ENCODE measurements around the gene ST7. TPM values are rescaled to one million over a fixed set of nuclear protein-coding genes. Genes with fewer than 3 reads are reported as not detected.

The ST7 gene
- total RNA-seq, 2 donors from 2014 or later: 7.6 to 9.8 TPM

GRCh38 chr7:117264716-117265115, 311.4 kb downstream of the ST7 start:
- Mint-ChIP-seq H3K4me3 (no peak overlapping the region), H3K27ac (no peak overlapping the region), H3K9me3 (no peaks in the 10 kb centered on the region), H3K4me1 (ENCODE audit: low read depth in 2 of 2) (no peaks in the 10 kb centered on the region), H3K36me3 (no peaks in the 10 kb centered on the region), H3K27me3 (peaks cover 3 to 20% of the 10 kb centered on the region in 2 donors)
- DNase-seq (ENCODE audit: low spot score): no peak
- ATAC-seq: no peak

GRCh38 chr7:117269417-117269816, 316.1 kb downstream of the ST7 start:
- Mint-ChIP-seq H3K27me3 (peaks cover 6 to 21% of the 10 kb centered on the region in 2 donors), H3K4me3 (no peak overlapping the region), H3K9me3 (no peaks in the 10 kb centered on the region), H3K27ac (no peak overlapping the region), H3K4me1 (ENCODE audit: low read depth in 2 of 2) (no peaks in the 10 kb centered on the region), H3K36me3 (no peaks in the 10 kb centered on the region)
- DNase-seq (ENCODE audit: low spot score) (no peak), ATAC-seq (no peak)

- no peak overlapping the region for H3K27ac Mint-ChIP-seq
- no peak overlapping the region for H3K4me3 Mint-ChIP-seq
- H3K36me3 Mint-ChIP-seq: no peaks in the 10 kb centered on the region
- H3K4me1 Mint-ChIP-seq (ENCODE audit: low read depth in 2 of 2): no peaks in the 10 kb centered on the region
- H3K9me3 Mint-ChIP-seq: no peaks in the 10 kb centered on the region
- peaks cover 6 to 21% of the 10 kb centered on the region in 2 donors for H3K27me3 Mint-ChIP-seq
- no peak for ATAC-seq
- no peak for DNase-seq (ENCODE audit: low spot score)
Measured at GRCh38 chr7:117269886-117270285, 316.6 kb downstream of the ST7 start.

GRCh38 chr7:117270371-117270770, 317.1 kb downstream of the ST7 start:
- Mint-ChIP-seq H3K4me3 (no peak overlapping the region), H3K4me1 (ENCODE audit: low read depth in 2 of 2) (no peaks in the 10 kb centered on the region)

GRCh38 chr7:117271566-117271965, 318.3 kb downstream of the ST7 start:
- no peaks in the 10 kb centered on the region for H3K4me1 Mint-ChIP-seq (ENCODE audit: low read depth in 2 of 2)
- H3K4me3 Mint-ChIP-seq: no peak overlapping the region
- H3K27me3 Mint-ChIP-seq: peaks cover 6 to 21% of the 10 kb centered on the region in 2 donors
- no peak for DNase-seq (ENCODE audit: low spot score)
- no peaks in the 10 kb centered on the region for H3K36me3 Mint-ChIP-seq
- no peak overlapping the region for H3K27ac Mint-ChIP-seq
- no peak for ATAC-seq
- no peaks in the 10 kb centered on the region for H3K9me3 Mint-ChIP-seq

More at GRCh38 chr7:117270371-117270770, 317.1 kb downstream of the ST7 start:
- no peaks in the 10 kb centered on the region for H3K36me3 Mint-ChIP-seq
- no peaks in the 10 kb centered on the region for H3K9me3 Mint-ChIP-seq
- H3K27ac Mint-ChIP-seq: no peak overlapping the region
- peaks cover 6 to 21% of the 10 kb centered on the region in 2 donors for H3K27me3 Mint-ChIP-seq
- DNase-seq (ENCODE audit: low spot score): no peak
- ATAC-seq: no peak

- no peak overlapping the region for H3K27ac Mint-ChIP-seq
- no peaks in the 10 kb centered on the region for H3K9me3 Mint-ChIP-seq
- peaks cover 6 to 21% of the 10 kb centered on the region in 2 donors for H3K27me3 Mint-ChIP-seq
- no peaks in the 10 kb centered on the region for H3K4me1 Mint-ChIP-seq (ENCODE audit: low read depth in 2 of 2)
- DNase-seq (ENCODE audit: low spot score) (no peak), ATAC-seq (no peak)
- H3K36me3 Mint-ChIP-seq: no peaks in the 10 kb centered on the region
- H3K4me3 Mint-ChIP-seq: no peak overlapping the region
Measured at GRCh38 chr7:117272017-117272759, 318.9 kb downstream of the ST7 start.

GRCh38 chr7:117273325-117273724, 320.0 kb downstream of the ST7 start:
- ATAC-seq: no peak
- Mint-ChIP-seq H3K27ac (no peak overlapping the region), H3K9me3 (no peaks in the 10 kb centered on the region)

GRCh38 chr7:117273814-117274225, 320.5 kb downstream of the ST7 start:
- H3K27ac Mint-ChIP-seq: no peak overlapping the region
- H3K9me3 Mint-ChIP-seq: no peaks in the 10 kb centered on the region
- H3K4me3 Mint-ChIP-seq: no peak overlapping the region
- H3K4me1 Mint-ChIP-seq (ENCODE audit: low read depth in 2 of 2): no peaks in the 10 kb centered on the region
- peaks cover 6 to 21% of the 10 kb centered on the region in 2 donors for H3K27me3 Mint-ChIP-seq
- ATAC-seq: no peak
- H3K36me3 Mint-ChIP-seq: no peaks in the 10 kb centered on the region
- DNase-seq (ENCODE audit: low spot score): no peak

More at GRCh38 chr7:117273325-117273724, 320.0 kb downstream of the ST7 start:
- H3K4me1 Mint-ChIP-seq (ENCODE audit: low read depth in 2 of 2): no peaks in the 10 kb centered on the region
- peaks cover 6 to 21% of the 10 kb centered on the region in 2 donors for H3K27me3 Mint-ChIP-seq
- H3K4me3 Mint-ChIP-seq: no peak overlapping the region
- DNase-seq (ENCODE audit: low spot score): no peak
- no peaks in the 10 kb centered on the region for H3K36me3 Mint-ChIP-seq

GRCh38 chr7:117274951-117275350, 321.6 kb downstream of the ST7 start:
- Mint-ChIP-seq H3K9me3 (no peaks in the 10 kb centered on the region), H3K4me1 (ENCODE audit: low read depth in 2 of 2) (no peaks in the 10 kb centered on the region), H3K4me3 (no peak overlapping the region), H3K27ac (no peak overlapping the region), H3K36me3 (no peaks in the 10 kb centered on the region), H3K27me3 (peaks cover 8 to 15% of the 10 kb centered on the region in 2 donors)
- DNase-seq (ENCODE audit: low spot score) (no peak), ATAC-seq (no peak)

- ATAC-seq: no peak
- Mint-ChIP-seq H3K27me3 (peaks cover 5 to 13% of the 10 kb centered on the region in 2 donors), H3K4me3 (no peak overlapping the region), H3K4me1 (ENCODE audit: low read depth in 2 of 2) (no peaks in the 10 kb centered on the region), H3K36me3 (no peaks in the 10 kb centered on the region), H3K9me3 (peaks cover under 1% of the 10 kb centered on the region), H3K27ac (no peak overlapping the region)
- DNase-seq (ENCODE audit: low spot score): no peak
Measured at GRCh38 chr7:117277576-117277975, 324.3 kb downstream of the ST7 start.

GRCh38 chr7:117278040-117278439, 324.7 kb downstream of the ST7 start:
- no peak for DNase-seq (ENCODE audit: low spot score)
- no peak overlapping the region for H3K27ac Mint-ChIP-seq
- H3K36me3 Mint-ChIP-seq: no peaks in the 10 kb centered on the region
- H3K4me1 Mint-ChIP-seq (ENCODE audit: low read depth in 2 of 2): no peaks in the 10 kb centered on the region
- peaks cover 3% of the 10 kb centered on the region for H3K9me3 Mint-ChIP-seq
- no peak overlapping the region for H3K4me3 Mint-ChIP-seq
- ATAC-seq: no peak
- H3K27me3 Mint-ChIP-seq: peaks cover 5 to 10% of the 10 kb centered on the region in 2 donors

GRCh38 chr7:117279203-117279602, 325.9 kb downstream of the ST7 start:
- Mint-ChIP-seq H3K9me3 (peaks cover 3% of the 10 kb centered on the region), H3K4me3 (no peak overlapping the region), H3K4me1 (ENCODE audit: low read depth in 2 of 2) (no peaks in the 10 kb centered on the region), H3K27me3 (peaks cover 7 to 8% of the 10 kb centered on the region in 2 donors), H3K36me3 (no peaks in the 10 kb centered on the region), H3K27ac (no peak overlapping the region)
- ATAC-seq: no peak
- no peak for DNase-seq (ENCODE audit: low spot score)
